Memory B cell (primary cell): ENCODE measurements around the gene USP12.
"Not testable (repeated sequence)": the region's sequence is repeated elsewhere in the genome, so short reads cannot be mapped to it uniquely, and the experiment has no call there.

Source experiments
- ATAC-seq: fragments of 150-1000 bp; cut with Tn5 transposase; 2 replicates; pipeline ENCODE4 v1.10.0; 2021; ENCODE audit warnings: low read depth, mild to moderate bottlenecking, moderate library complexity
- DNase-seq, 2 donors: peaks; one replicate each; pipeline ENCODE4 v3.0.0; 2022; ENCODE audit warnings: low spot score in 2 of 2
- H3K27ac Mint-ChIP-seq: one replicate; pipeline ENCODE4 v1.8.0; 2022; ENCODE audit warnings: mild to moderate bottlenecking, moderate library complexity, mixed read lengths
- H3K27me3 Mint-ChIP-seq: one replicate; pipeline ENCODE4 v1.8.0; 2022; ENCODE audit warnings: mixed read lengths
- H3K36me3 Mint-ChIP-seq: one replicate; pipeline ENCODE4 v1.8.0; 2022; ENCODE audit warnings: mild to moderate bottlenecking, mixed read lengths
- H3K4me1 Mint-ChIP-seq: one replicate; pipeline ENCODE4 v1.8.0; 2022; ENCODE audit warnings: mixed read lengths
- H3K4me3 Mint-ChIP-seq: one replicate; pipeline ENCODE4 v1.8.0; 2022; ENCODE audit warnings: mild to moderate bottlenecking, moderate library complexity, mixed read lengths
- H3K9me3 Mint-ChIP-seq: one replicate; pipeline ENCODE4 v1.8.0; 2022; ENCODE audit warnings: mixed read lengths

Gene USP12

GRCh38 chr13:27171244-27171826 is at the start of gene USP12:
Gene USP12, minus strand, starts transcription at chr13:27171811. Its CDS starts 172 bp downstream, at chr13:27171639.
- no peaks in the 10 kb centered on the region for H3K9me3 Mint-ChIP-seq
- H3K4me3 Mint-ChIP-seq, result peak within 1 kb of the TSS; percentile 94
- peak in 1 of 2 donors; percentile 15 for DNase-seq
- peak within 1 kb of the TSS; percentile 96 for H3K27ac Mint-ChIP-seq
- H3K27me3 Mint-ChIP-seq, result no peaks in the 10 kb centered on the region
- peaks cover 42% of the 10 kb centered on the region for H3K4me1 Mint-ChIP-seq
- no peaks in the 10 kb centered on the region for H3K36me3 Mint-ChIP-seq
- peak; percentile 7 for ATAC-seq

DNA sequence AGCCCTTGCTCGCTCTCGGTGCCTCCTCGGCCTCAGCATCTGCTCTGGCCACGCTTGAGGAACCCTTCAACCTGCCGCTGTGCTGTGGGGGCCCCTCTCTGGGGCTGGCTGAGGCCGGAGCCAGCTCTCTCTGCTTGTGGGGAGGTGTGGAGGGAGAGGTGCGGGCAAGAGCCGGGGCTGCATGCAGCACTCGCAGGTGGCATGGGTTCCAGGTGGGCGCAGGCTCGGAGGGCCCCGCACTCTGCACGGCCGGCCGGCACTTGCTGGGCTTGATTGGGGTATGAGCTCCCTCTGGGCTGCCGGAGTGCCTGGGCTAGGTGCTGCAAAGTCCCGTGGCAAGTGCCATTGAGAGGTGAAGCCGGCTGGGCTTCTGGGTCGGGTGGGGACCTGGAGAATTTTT is 48.0 kb upstream of the USP12 start:
- H3K9me3 Mint-ChIP-seq, result peaks cover 3% of the 10 kb centered on the region
- peaks cover 13% of the 10 kb centered on the region for H3K4me1 Mint-ChIP-seq
- no peak overlapping the region for H3K27ac Mint-ChIP-seq
- no peak overlapping the region for H3K4me3 Mint-ChIP-seq
- DNase-seq (no peak), ATAC-seq (no peak)
- peaks cover 6% of the 10 kb centered on the region for H3K36me3 Mint-ChIP-seq
- peaks cover 17% of the 10 kb centered on the region for H3K27me3 Mint-ChIP-seq

DNA sequence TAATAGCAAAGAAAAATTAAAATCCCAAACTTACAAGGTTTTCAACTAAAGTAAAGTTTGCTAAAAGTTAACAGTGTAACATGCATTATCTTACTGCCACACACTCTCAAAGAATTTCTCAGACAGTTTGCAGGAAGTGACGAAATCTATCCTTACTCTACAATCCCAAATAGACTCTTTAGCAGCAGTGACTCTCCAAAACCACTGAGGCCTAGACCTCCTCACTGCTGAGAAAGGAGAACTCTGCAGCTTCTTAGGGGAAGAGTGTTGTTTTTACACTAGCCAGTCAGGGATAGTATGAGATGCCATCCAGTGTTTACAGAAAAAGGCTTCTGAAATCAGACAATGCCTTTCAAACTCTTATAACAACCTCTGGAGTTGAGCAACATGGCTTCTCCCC is 47.2 kb upstream of the USP12 start:
- not testable (repeated sequence) for H3K9me3 Mint-ChIP-seq, H3K36me3 Mint-ChIP-seq, ATAC-seq, DNase-seq, H3K4me3 Mint-ChIP-seq, H3K27ac Mint-ChIP-seq
- Mint-ChIP-seq H3K27me3 (peaks cover 13% of the 10 kb centered on the region), H3K4me1 (peaks cover 13% of the 10 kb centered on the region)

DNA sequence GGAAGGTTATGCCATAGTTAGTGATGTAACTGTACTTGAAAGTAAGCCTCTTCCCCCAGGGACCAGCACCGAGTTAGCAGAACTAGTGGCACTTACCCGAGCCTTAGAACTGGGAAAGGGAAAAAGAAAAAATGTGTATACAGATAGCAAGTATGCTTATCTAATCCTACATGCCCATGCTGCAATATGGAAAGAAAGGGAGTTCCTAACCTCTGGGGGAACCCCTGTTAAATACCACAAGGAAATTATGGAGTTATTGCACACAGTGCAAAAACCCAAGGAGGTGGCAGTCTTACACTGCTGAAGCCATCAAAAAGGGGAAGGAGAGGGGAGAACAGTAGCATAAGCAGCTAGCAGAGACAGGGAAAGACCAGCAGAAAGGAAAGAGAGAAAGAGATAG is 46.2 kb upstream of the USP12 start:
- not testable (repeated sequence) for H3K9me3 Mint-ChIP-seq, H3K27ac Mint-ChIP-seq, DNase-seq, H3K36me3 Mint-ChIP-seq, H3K4me3 Mint-ChIP-seq, ATAC-seq
- H3K27me3 Mint-ChIP-seq, result peaks cover 13% of the 10 kb centered on the region
- H3K4me1 Mint-ChIP-seq, result peaks cover 13% of the 10 kb centered on the region

GRCh38 chr13:27213386-27213785 is 41.8 kb upstream of the USP12 start:
- ATAC-seq, H3K9me3 Mint-ChIP-seq, H3K36me3 Mint-ChIP-seq, H3K4me3 Mint-ChIP-seq, H3K27ac Mint-ChIP-seq, DNase-seq, H3K27me3 Mint-ChIP-seq, H3K4me1 Mint-ChIP-seq: not testable (repeated sequence)

GRCh38 chr13:27211771-27212364 is 40.3 kb upstream of the USP12 start:
- peaks cover 6% of the 10 kb centered on the region for H3K36me3 Mint-ChIP-seq
- DNase-seq (no peak), ATAC-seq (no peak)
- peaks cover 1% of the 10 kb centered on the region for H3K27me3 Mint-ChIP-seq
- peaks cover 3% of the 10 kb centered on the region for H3K9me3 Mint-ChIP-seq
- H3K4me1 Mint-ChIP-seq, result no peaks in the 10 kb centered on the region
- no peak overlapping the region for H3K4me3 Mint-ChIP-seq
- H3K27ac Mint-ChIP-seq, result no peak overlapping the region

GRCh38 chr13:27211271-27211670 is 39.7 kb upstream of the USP12 start:
- H3K4me1 Mint-ChIP-seq, result no peaks in the 10 kb centered on the region
- peaks cover 6% of the 10 kb centered on the region for H3K36me3 Mint-ChIP-seq
- no peak for ATAC-seq
- no peak overlapping the region for H3K27ac Mint-ChIP-seq
- H3K27me3 Mint-ChIP-seq, result peaks cover 1% of the 10 kb centered on the region
- DNase-seq, result no peak
- H3K4me3 Mint-ChIP-seq, result no peak overlapping the region
- peaks cover 3% of the 10 kb centered on the region for H3K9me3 Mint-ChIP-seq

DNA sequence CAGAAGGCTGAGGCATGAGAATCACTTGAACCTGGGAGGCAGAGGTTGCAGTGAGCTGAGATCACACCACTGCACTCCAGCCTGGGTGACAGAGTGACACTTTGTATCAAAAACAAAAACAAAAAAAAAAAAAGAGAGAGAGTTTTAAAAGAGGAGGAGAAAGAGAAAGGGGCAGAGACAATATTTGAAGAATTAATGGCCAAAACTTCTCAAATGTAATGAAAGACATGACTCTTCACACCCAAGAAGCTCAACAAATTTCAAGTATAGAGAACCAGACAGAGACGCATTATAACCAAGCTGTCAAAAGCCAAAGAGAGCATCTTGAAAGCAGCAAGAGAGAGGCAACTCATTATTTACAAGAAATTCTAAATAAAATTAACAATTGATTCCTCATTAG is 36.9 kb upstream of the USP12 start:
- no peak for ATAC-seq
- no peak for DNase-seq
- Mint-ChIP-seq H3K4me3 (no peak overlapping the region), H3K9me3 (peaks cover 3% of the 10 kb centered on the region), H3K36me3 (peaks cover 6% of the 10 kb centered on the region), H3K27ac (no peak overlapping the region), H3K27me3 (peaks cover 1% of the 10 kb centered on the region), H3K4me1 (no peaks in the 10 kb centered on the region)

DNA sequence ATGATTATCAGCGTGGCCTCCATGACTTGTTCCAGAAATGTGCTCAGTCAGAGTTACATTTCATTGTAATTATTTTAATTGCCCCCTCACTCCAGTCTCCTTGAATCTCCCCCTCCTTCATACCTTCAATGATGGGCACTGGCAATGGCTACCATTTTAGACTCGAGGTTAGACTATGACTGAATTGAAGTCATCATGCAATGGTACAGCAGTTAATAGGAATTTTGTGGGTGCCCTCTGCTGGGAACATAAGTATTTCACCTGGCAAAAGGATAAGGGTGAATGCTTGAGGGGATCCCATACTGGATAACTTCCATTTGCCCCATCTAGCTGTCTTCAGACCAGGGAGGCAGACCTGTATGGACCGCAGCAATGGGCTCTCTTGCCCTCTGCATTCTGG is 32.2 kb upstream of the USP12 start:
- Mint-ChIP-seq H3K27ac (no peak overlapping the region), H3K27me3 (peaks cover 1% of the 10 kb centered on the region), H3K36me3 (peaks cover 2% of the 10 kb centered on the region), H3K4me1 (no peaks in the 10 kb centered on the region), H3K9me3 (peaks cover 3% of the 10 kb centered on the region), H3K4me3 (no peak overlapping the region)
- no peak for DNase-seq
- ATAC-seq, result no peak

GRCh38 chr13:27203186-27203585 is 31.6 kb upstream of the USP12 start:
- Mint-ChIP-seq H3K9me3 (no peaks in the 10 kb centered on the region), H3K4me1 (no peaks in the 10 kb centered on the region), H3K27ac (no peak overlapping the region), H3K27me3 (peaks cover 1% of the 10 kb centered on the region), H3K36me3 (peaks cover 2% of the 10 kb centered on the region), H3K4me3 (no peak overlapping the region)
- DNase-seq (no peak), ATAC-seq (no peak)

- no peak for DNase-seq
- Mint-ChIP-seq H3K27ac (no peak overlapping the region), H3K4me1 (no peaks in the 10 kb centered on the region), H3K36me3 (no peaks in the 10 kb centered on the region), H3K9me3 (peaks cover 4% of the 10 kb centered on the region), H3K4me3 (no peak overlapping the region), H3K27me3 (no peaks in the 10 kb centered on the region)
- no peak for ATAC-seq
Observed at GRCh38 chr13:27201661-27202060, 30.1 kb upstream of the USP12 start.

- DNase-seq (no peak), ATAC-seq (no peak)
- no peaks in the 10 kb centered on the region for H3K4me1 Mint-ChIP-seq
- H3K27ac Mint-ChIP-seq, result no peak overlapping the region
- no peak overlapping the region for H3K4me3 Mint-ChIP-seq
- peaks cover 1% of the 10 kb centered on the region for H3K27me3 Mint-ChIP-seq
- no peaks in the 10 kb centered on the region for H3K36me3 Mint-ChIP-seq
- H3K9me3 Mint-ChIP-seq, result peaks cover 4% of the 10 kb centered on the region
Observed at GRCh38 chr13:27200413-27201070, 28.9 kb upstream of the USP12 start.

GRCh38 chr13:27199696-27200095 is 28.1 kb upstream of the USP12 start:
- Mint-ChIP-seq H3K36me3 (no peaks in the 10 kb centered on the region), H3K4me1 (no peaks in the 10 kb centered on the region), H3K9me3 (peaks cover 4% of the 10 kb centered on the region), H3K4me3 (no peak overlapping the region), H3K27me3 (peaks cover 6% of the 10 kb centered on the region), H3K27ac (no peak overlapping the region)
- no peak for ATAC-seq
- no peak for DNase-seq

GRCh38 chr13:27199211-27199610 is 27.6 kb upstream of the USP12 start:
- H3K27me3 Mint-ChIP-seq, result peaks cover 6% of the 10 kb centered on the region

More at GRCh38 chr13:27199211-27199610, 27.6 kb upstream of the USP12 start:
- no peaks in the 10 kb centered on the region for H3K4me1 Mint-ChIP-seq
- H3K27ac Mint-ChIP-seq, result no peak overlapping the region
- DNase-seq (no peak), ATAC-seq (no peak)
- no peaks in the 10 kb centered on the region for H3K36me3 Mint-ChIP-seq
- peaks cover 4% of the 10 kb centered on the region for H3K9me3 Mint-ChIP-seq
- H3K4me3 Mint-ChIP-seq, result no peak overlapping the region
